Smooth muscle cell (in vitro differentiated cells): ENCODE results near the gene KCNIP3. TPM values are rescaled to one million over a fixed set of nuclear protein-coding genes. Genes with fewer than 3 reads are reported as not detected.

ENCODE experiments used
- DNase-seq: peaks from one replicate; lab custom pipeline; 2025; ENCODE audit not compliant: unreplicated experiment; lab: John Stamatoyannopoulos, UW
- H2AFZ ChIP-seq: fragments of 200-600 bp; sonication (generic); 2 replicates; pipeline ENCODE4 v1.6.0; 2016; ENCODE audit warnings: antibody characterized with exemption, low read depth, mild to moderate bottlenecking
- H3F3A ChIP-seq: fragments of 200-600 bp; sonication (generic); 2 replicates; pipeline ENCODE4 v1.6.0; 2017; ENCODE audit warnings: antibody characterized with exemption, low read depth
- H3K27ac ChIP-seq: fragments of 200-600 bp; sonication (generic); 2 replicates; pipeline ENCODE4 v1.5.1; 2016; ENCODE audit warnings: low read depth, mild to moderate bottlenecking
- H3K27me3 ChIP-seq: fragments of 200-600 bp; sonication (generic); 2 replicates; pipeline ENCODE4 v1.6.1; 2016; ENCODE audit warnings: low read depth, mild to moderate bottlenecking
- H3K36me3 ChIP-seq: fragments of 200-600 bp; sonication (generic); 2 replicates; pipeline ENCODE4 v1.5.1; 2016; ENCODE audit warnings: low read depth
- H3K4me1 ChIP-seq: fragments of 200-600 bp; sonication (generic); 2 replicates; pipeline ENCODE4 v1.5.1; 2016; ENCODE audit warnings: low read depth
- H3K4me2 ChIP-seq: fragments of 200-600 bp; sonication (generic); 2 replicates; pipeline ENCODE4 v1.6.0; 2016; ENCODE audit warnings: mild to moderate bottlenecking
- H3K4me3 ChIP-seq: fragments of 200-600 bp; sonication (generic); 2 replicates; pipeline ENCODE4 v1.5.1; 2016; ENCODE audit warnings: mild to moderate bottlenecking
- H3K79me2 ChIP-seq: fragments of 200-600 bp; sonication (generic); 2 replicates; pipeline ENCODE4 v1.6.0; 2016; ENCODE audit warnings: low read depth, mild to moderate bottlenecking
- H3K9ac ChIP-seq: fragments of 200-600 bp; sonication (generic); 2 replicates; pipeline ENCODE4 v1.6.0; 2016; ENCODE audit warnings: low read depth
- H3K9me3 ChIP-seq: fragments of 200-600 bp; sonication (generic); replicated peaks from 2 replicates; pipeline ENCODE4 v1.5.1; 2016; ENCODE audit warnings: low read depth
- H4K20me1 ChIP-seq: fragments of 200-600 bp; sonication (generic); 2 replicates; pipeline ENCODE4 v1.6.0; 2016; ENCODE audit warnings: low read depth
- CTCF ChIP-seq: fragments of 200-600 bp; sonication (generic); IDR thresholded peaks from 2 replicates; pipeline ENCODE4 v1.5.1; 2017; ENCODE audit warnings: borderline replicate concordance, mild to moderate bottlenecking, antibody characterized with exemption; ENCODE audit not compliant: insufficient read depth, poor library complexity, severe bottlenecking
- WGBS: methylation state at CpG from one replicate; pipeline ENCODE4 v1.1.7; 2016; ENCODE audit warnings: low lambda C conversion rate; 5-methylcytosine and 5-hydroxymethylcytosine counted together
- polyA plus RNA-seq: library from polyadenylated mRNA; unstranded; fragments of >200 nt; fragmentation: Nextera tagmentation; extraction: Ambion mirVana; gene quantifications from 2 replicates; pipeline ENCODE4 v1.2.1, GENCODE V29; 2016
- total RNA-seq: library from RNA; depleted of rRNA; stranded (reverse); fragments of >200 nt; gene quantifications from 2 replicates; pipeline ENCODE4 v1.2.3, GENCODE V29; 2014

The KCNIP3 gene
- total and polyA plus RNA-seq, 2 experiments from 2014 or later: 1.1 to 7.6 TPM

- Histone ChIP-seq H2AFZ (no peak within 1 kb of the TSS), H3K4me2 (no peak within 1 kb of the TSS), H3K27ac (no peak within 1 kb of the TSS), H4K20me1 (no peaks in the 10 kb centered on the region), H3K4me1 (no peaks in the 10 kb centered on the region), H3F3A (no peaks in the 10 kb centered on the region), H3K9me3 (no peaks in the 10 kb centered on the region), H3K36me3 (no peaks in the 10 kb centered on the region), H3K79me2 (no peaks in the 10 kb centered on the region), H3K27me3 (no peaks in the 10 kb centered on the region), H3K9ac (no peak within 1 kb of the TSS), H3K4me3 (no peak within 1 kb of the TSS)
- TF ChIP-seq CTCF: no peak
- WGBS: 70% methylated on average over 17 of the region's 17 CpGs
- DNase-seq: no peak
Measured at GRCh38 chr2:95274291-95275150, 22.6 kb upstream of the KCNIP3 start, which contains the start of gene PROM2. Gene PROM2 (plus strand): TSS chr2:95274449. CDS start chr2:95274586, 137 bp downstream.

GRCh38 chr2:95275151-95275515 is 22.0 kb upstream of the KCNIP3 start:
- Histone ChIP-seq H3K36me3 (no peaks in the 10 kb centered on the region), H2AFZ (no peak overlapping the region), H3K27me3 (no peaks in the 10 kb centered on the region), H3K4me1 (no peaks in the 10 kb centered on the region), H3K9me3 (no peaks in the 10 kb centered on the region), H3K4me2 (no peak overlapping the region), H3K4me3 (no peak overlapping the region), H3F3A (no peaks in the 10 kb centered on the region), H3K79me2 (no peaks in the 10 kb centered on the region), H3K9ac (no peak overlapping the region), H3K27ac (no peak overlapping the region), H4K20me1 (no peaks in the 10 kb centered on the region)
- TF ChIP-seq CTCF: no peak
- DNase-seq: no peak
- 94% methylated on average over 4 of the region's 4 CpGs for WGBS

GRCh38 chr2:95275601-95276243 is 21.4 kb upstream of the KCNIP3 start:
- DNase-seq: no peak

More at GRCh38 chr2:95275601-95276243, 21.4 kb upstream of the KCNIP3 start:
- Histone ChIP-seq H3K4me3 (no peak overlapping the region), H3K4me2 (no peak overlapping the region), H3F3A (no peaks in the 10 kb centered on the region), H3K9ac (no peak overlapping the region), H3K79me2 (no peaks in the 10 kb centered on the region), H3K4me1 (no peaks in the 10 kb centered on the region), H2AFZ (no peak overlapping the region), H3K27me3 (no peaks in the 10 kb centered on the region), H3K36me3 (no peaks in the 10 kb centered on the region), H3K9me3 (no peaks in the 10 kb centered on the region), H4K20me1 (no peaks in the 10 kb centered on the region), H3K27ac (no peak overlapping the region)
- no peak for TF ChIP-seq CTCF
- 92% methylated on average over 25 of the region's 28 CpGs for WGBS
